Calu3 (cell line): Measurements from ENCODE around the gene RAI1. TPM values are rescaled to one million over a fixed set of nuclear protein-coding genes. Genes with fewer than 3 reads are reported as not detected.

Source experiments
- BruUV-seq: library from RNA; stranded (reverse); fragments of 400-500 nt; replicated peaks from 2 replicates; lab custom pipeline; 2021; lab: Mats Ljungman, UMichigan
- CTCF ChIA-PET: fragments of 300-600 bp; sonication (Branson Sonifier 250); formaldehyde crosslinking; loops from one replicate; lab custom pipeline; 2022; ENCODE audit warnings: antibody characterized with exemption; lab: Charles Lee
- DNase-seq: peaks from one replicate; pipeline ENCODE4 v3.0.0; 2022
- H3K27ac Mint-ChIP-seq: one replicate; pipeline ENCODE4 v1.8.0; 2022; ENCODE audit warnings: mixed read lengths; ENCODE audit not compliant: unreplicated experiment
- H3K27me3 Mint-ChIP-seq: one replicate; pipeline ENCODE4 v1.8.0; 2022; ENCODE audit warnings: mixed read lengths; ENCODE audit not compliant: unreplicated experiment
- H3K36me3 Mint-ChIP-seq: one replicate; pipeline ENCODE4 v1.8.0; 2022; ENCODE audit warnings: mild to moderate bottlenecking, moderate library complexity, mixed read lengths; ENCODE audit not compliant: insufficient read depth, unreplicated experiment
- H3K4me1 Mint-ChIP-seq: one replicate; pipeline ENCODE4 v1.8.0; 2022; ENCODE audit warnings: mild to moderate bottlenecking, low read depth, mixed read lengths; ENCODE audit not compliant: unreplicated experiment
- H3K4me3 Mint-ChIP-seq: one replicate; pipeline ENCODE4 v1.8.0; 2022; ENCODE audit warnings: mild to moderate bottlenecking, low read depth, moderate library complexity, mixed read lengths; ENCODE audit not compliant: unreplicated experiment
- H3K9me3 Mint-ChIP-seq: one replicate; pipeline ENCODE4 v1.8.0; 2022; ENCODE audit warnings: low read depth, mixed read lengths; ENCODE audit not compliant: unreplicated experiment
- CTCF ChIP-seq: fragments of 200-600 bp; IDR thresholded peaks from one replicate; pipeline ENCODE4 v1.8.0; 2022; ENCODE audit warnings: antibody characterized with exemption; ENCODE audit not compliant: unreplicated experiment
- intact Hi-C: fragments of 100-400 bp; cut with micrococcal nuclease; formaldehyde crosslinking; loops from one replicate; pipeline ENCODE4 v1.10.0; 2022; ENCODE audit not compliant: unreplicated experiment
- total RNA-seq: library from RNA; stranded (reverse); gene quantifications from 2 replicates; pipeline ENCODE4 v1.2.3, GENCODE V29; 2022

RAI1 gene
- total RNA-seq, 1 experiment from 2014 or later: 38.0 TPM

- Mint-ChIP-seq H3K36me3 (peaks cover 13% of the 10 kb centered on the region), H3K27ac (no peak overlapping the region), H3K4me3 (no peak overlapping the region), H3K27me3 (no peaks in the 10 kb centered on the region), H3K4me1 (peaks cover 8% of the 10 kb centered on the region), H3K9me3 (no peaks in the 10 kb centered on the region)
- CTCF ChIA-PET: no interaction called here
- no TSS peak for BruUV-seq
- intact Hi-C loops: no loop called here
- TF ChIP-seq CTCF: no peak
- no peak for DNase-seq
Observed at GRCh38 chr17:17757391-17757791, 76.1 kb downstream of the RAI1 start.

GRCh38 chr17:17757956-17758845 lies 76.9 kb downstream of the RAI1 start:
- no peaks in the 10 kb centered on the region for H3K9me3 Mint-ChIP-seq
- CTCF ChIA-PET: no interaction called here
- DNase-seq: no peak
- no peaks in the 10 kb centered on the region for H3K4me1 Mint-ChIP-seq
- intact Hi-C loops: no loop called here
- no peaks in the 10 kb centered on the region for H3K27me3 Mint-ChIP-seq
- H3K4me3 Mint-ChIP-seq: no peak overlapping the region
- BruUV-seq: no TSS peak
- no peak for TF ChIP-seq CTCF
- H3K27ac Mint-ChIP-seq: no peak overlapping the region
- H3K36me3 Mint-ChIP-seq: peaks cover 8% of the 10 kb centered on the region

GRCh38 chr17:17758941-17759563 lies 77.8 kb downstream of the RAI1 start:
- H3K36me3 Mint-ChIP-seq: peaks cover 15% of the 10 kb centered on the region
- intact Hi-C loops: no loop called here

GRCh38 chr17:17760350-17760749 lies 79.1 kb downstream of the RAI1 start:
- CTCF ChIA-PET: no interaction called here
- BruUV-seq: no TSS peak
- Mint-ChIP-seq H3K4me1 (no peaks in the 10 kb centered on the region), H3K27ac (no peak overlapping the region), H3K27me3 (no peaks in the 10 kb centered on the region), H3K9me3 (no peaks in the 10 kb centered on the region), H3K4me3 (no peak overlapping the region), H3K36me3 (peaks cover 15% of the 10 kb centered on the region)
- no peak for DNase-seq
- TF ChIP-seq CTCF: no peak
- intact Hi-C loops: no loop called here

More at GRCh38 chr17:17758941-17759563, 77.8 kb downstream of the RAI1 start:
- Mint-ChIP-seq H3K9me3 (no peaks in the 10 kb centered on the region), H3K27ac (no peak overlapping the region), H3K27me3 (no peaks in the 10 kb centered on the region), H3K4me1 (no peaks in the 10 kb centered on the region), H3K4me3 (no peak overlapping the region)
- DNase-seq: no peak
- CTCF ChIA-PET: no interaction called here
- BruUV-seq: no TSS peak
- TF ChIP-seq CTCF: no peak
